Measurements from ENCODE around the gene HRK.

HRK gene

DNA sequence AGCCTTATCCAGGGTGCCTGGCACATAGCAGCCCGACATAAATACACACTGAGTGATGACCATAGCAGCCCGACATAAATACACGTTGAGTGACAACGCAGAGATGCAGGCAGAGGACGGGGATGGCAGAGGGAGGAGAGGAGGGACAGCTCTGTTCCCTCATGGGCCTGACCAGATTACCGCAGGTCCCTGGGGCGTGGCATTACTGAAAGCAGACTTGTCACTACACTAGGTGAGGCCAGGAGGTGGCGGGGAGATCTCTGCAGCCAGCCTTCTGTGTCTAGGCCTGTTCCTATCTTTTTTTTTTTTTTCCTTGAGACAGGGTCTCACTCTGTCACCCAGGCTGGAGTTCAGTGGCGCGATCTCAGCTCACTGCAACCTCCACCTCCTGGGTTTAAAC lies 69.0 kb downstream of the HRK start:
- POLR2A ChIA-PET: no interaction called here
- DNase-seq (ENCODE audit: extremely low spot score): no peak
- CTCF ChIA-PET: no interaction called here
- TF ChIP-seq ELF4 (IDR thresholded peaks at IDR 0.05) (no peak), NFRKB (IDR thresholded peaks at IDR 0.05) (no peak), SP1 (IDR thresholded peaks at IDR 0.05) (no peak), HDGF (IDR thresholded peaks at IDR 0.05; ENCODE audit: borderline replicate concordance) (no peak), FOXA1 (IDR thresholded peaks at IDR 0.05) (no peak), LEF1 (IDR thresholded peaks at IDR 0.05; ENCODE audit: borderline replicate concordance) (no peak), L3MBTL2 (conservative IDR thresholded peaks at IDR 0.05) (no peak), TARDBP (IDR thresholded peaks at IDR 0.05) (no peak), FOXK2 (IDR thresholded peaks at IDR 0.05) (no peak), FOXM1 (IDR thresholded peaks at IDR 0.05; ENCODE audit: borderline replicate concordance) (no peak), CTBP1 (IDR thresholded peaks at IDR 0.05; ENCODE audit: borderline replicate concordance) (no peak)

DNA sequence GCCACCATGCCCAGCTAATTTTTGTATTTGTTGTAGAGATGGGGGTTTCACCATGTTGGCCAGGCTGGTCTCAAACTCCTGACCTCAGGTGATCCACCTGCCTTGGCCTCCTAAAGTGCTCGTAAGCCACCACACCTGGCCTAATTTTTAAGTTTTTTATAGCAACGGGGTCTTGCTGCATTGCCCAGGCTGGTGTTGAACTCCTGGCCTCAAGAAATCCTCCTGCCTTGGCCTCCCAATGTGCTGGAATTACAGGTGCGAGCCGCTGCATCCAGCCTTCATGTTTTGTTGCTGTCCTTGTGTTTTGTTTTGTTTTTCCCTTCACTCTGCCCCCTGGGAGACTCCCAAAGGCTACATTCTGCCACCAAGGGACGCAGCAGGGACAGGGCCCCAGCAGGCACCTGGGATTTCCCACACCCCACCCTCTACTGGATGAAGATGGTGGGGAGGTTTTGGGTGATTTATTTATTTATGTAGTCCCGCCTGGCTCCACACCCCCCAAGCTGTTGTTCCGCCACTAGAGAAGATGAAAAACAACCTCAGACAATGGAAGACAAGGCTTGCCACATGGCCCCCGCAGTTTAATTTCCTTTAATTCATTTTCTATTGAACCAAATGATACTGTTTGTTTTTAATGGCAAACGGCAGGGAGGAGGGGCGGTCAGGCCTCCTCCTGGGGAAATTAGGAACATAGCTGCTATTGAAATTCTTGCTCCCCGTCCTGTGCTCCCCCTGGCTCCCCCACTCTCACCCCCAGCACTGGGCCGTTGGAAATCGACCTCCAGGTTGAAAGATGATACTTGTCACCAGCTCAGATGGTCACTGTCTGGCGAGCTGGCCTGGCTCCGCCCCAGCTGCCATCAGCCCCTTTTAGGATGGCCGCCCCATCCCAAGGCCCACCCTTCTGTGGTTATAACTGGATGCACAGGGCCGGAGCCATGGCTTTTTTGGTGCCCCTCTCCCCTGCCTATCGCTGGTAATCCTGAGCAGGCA lies 72.8 kb downstream of the HRK start:
- ChIA-PET CTCF (no interaction called here), POLR2A (no interaction called here)
- no peak for TF ChIP-seq ZNF384 (IDR thresholded peaks at IDR 0.05)
- TF ChIP-seq, protein P1, sequence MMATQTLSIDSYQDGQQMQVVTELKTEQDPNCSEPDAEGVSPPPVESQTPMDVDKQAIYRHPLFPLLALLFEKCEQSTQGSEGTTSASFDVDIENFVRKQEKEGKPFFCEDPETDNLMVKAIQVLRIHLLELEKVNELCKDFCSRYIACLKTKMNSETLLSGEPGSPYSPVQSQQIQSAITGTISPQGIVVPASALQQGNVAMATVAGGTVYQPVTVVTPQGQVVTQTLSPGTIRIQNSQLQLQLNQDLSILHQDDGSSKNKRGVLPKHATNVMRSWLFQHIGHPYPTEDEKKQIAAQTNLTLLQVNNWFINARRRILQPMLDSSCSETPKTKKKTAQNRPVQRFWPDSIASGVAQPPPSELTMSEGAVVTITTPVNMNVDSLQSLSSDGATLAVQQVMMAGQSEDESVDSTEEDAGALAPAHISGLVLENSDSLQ (IDR thresholded peaks at IDR 0.05): no peak
- no peak for TF ChIP-seq SP1 (IDR thresholded peaks at IDR 0.05)
- no peak for TF ChIP-seq BHLHE40 (IDR thresholded peaks at IDR 0.05; ENCODE audit: borderline replicate concordance)
- TF ChIP-seq SUZ12 (IDR thresholded peaks at IDR 0.05): no peak
- TF ChIP-seq LEF1 (IDR thresholded peaks at IDR 0.05; ENCODE audit: borderline replicate concordance): no peak
- DNase-seq (ENCODE audit: extremely low spot score): no peak

DNA sequence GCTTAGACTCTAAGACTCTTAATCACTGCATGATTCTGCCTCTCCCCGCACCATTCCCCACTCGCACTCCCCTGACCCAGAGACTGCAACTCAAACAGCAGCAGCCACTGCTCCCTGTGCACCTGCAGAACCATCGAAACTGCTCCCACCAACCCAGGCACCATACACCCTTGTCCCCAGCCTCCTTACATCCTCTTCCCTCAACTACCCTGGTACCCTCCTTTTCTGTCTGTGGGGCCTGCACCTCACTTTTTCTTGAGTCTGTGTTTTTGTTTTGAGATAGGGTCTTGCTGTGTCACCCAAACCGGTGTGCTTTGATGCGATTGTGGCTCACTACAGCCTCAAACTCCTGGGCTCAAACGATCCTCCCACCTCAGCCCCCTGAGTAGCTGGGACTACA lies 73.7 kb downstream of the HRK start:
- POLR2A ChIA-PET: no interaction called here
- TF ChIP-seq SP1 (IDR thresholded peaks at IDR 0.05) (no peak), ZNF384 (IDR thresholded peaks at IDR 0.05) (no peak), TARDBP (IDR thresholded peaks at IDR 0.05) (no peak), BHLHE40 (IDR thresholded peaks at IDR 0.05; ENCODE audit: borderline replicate concordance) (no peak), NFRKB (IDR thresholded peaks at IDR 0.05) (no peak), FOXM1 (IDR thresholded peaks at IDR 0.05; ENCODE audit: borderline replicate concordance) (no peak), L3MBTL2 (conservative IDR thresholded peaks at IDR 0.05) (no peak), ELF4 (IDR thresholded peaks at IDR 0.05) (no peak), CTBP1 (IDR thresholded peaks at IDR 0.05; ENCODE audit: borderline replicate concordance) (no peak), ARNT (IDR thresholded peaks at IDR 0.05) (no peak), HDGF (IDR thresholded peaks at IDR 0.05; ENCODE audit: borderline replicate concordance) (no peak), SUZ12 (IDR thresholded peaks at IDR 0.05) (no peak), LEF1 (IDR thresholded peaks at IDR 0.05; ENCODE audit: borderline replicate concordance) (no peak)
- TF ChIP-seq, protein P1 (IDR thresholded peaks at IDR 0.05): no peak

DNA sequence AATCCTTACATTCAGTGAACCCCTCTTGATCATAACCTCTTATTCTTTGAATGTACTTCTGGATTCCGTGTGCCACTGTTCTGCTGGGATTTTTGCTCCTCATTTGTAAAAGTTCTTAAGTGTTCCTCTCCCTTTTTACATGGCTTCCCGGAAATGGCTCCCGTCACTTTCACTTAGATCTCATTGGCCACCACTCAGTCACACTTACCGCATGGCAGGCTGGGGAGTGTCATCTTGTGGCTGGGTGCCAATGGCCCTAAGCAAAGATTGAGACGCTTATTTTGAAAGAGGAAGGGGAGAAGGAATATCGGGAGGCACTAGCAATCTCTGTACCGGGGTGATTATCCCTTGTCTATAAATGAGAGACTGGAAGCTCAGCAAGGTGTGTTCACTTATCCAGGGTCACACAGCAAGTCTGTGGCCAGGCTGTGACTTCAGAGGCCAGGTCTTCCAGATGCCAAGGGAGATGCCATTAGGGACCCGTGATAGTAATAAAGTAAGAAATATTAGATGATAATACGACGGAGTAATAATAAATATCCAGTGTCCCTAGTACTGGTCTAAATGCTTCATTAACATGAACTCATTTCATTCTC lies 74.3 kb downstream of the HRK start:
- ChIA-PET POLR2A (no interaction called here), CTCF (no interaction called here)
- no peak for TF ChIP-seq ZNF384 (IDR thresholded peaks at IDR 0.05)
- TF ChIP-seq, protein P1 (IDR thresholded peaks at IDR 0.05): no peak
- TF ChIP-seq CTBP1 (IDR thresholded peaks at IDR 0.05; ENCODE audit: borderline replicate concordance): no peak
- TF ChIP-seq FOXM1 (IDR thresholded peaks at IDR 0.05; ENCODE audit: borderline replicate concordance): no peak
- TF ChIP-seq NFRKB (IDR thresholded peaks at IDR 0.05): no peak
- TF ChIP-seq FOXK2 (IDR thresholded peaks at IDR 0.05): no peak
- no peak for TF ChIP-seq L3MBTL2 (conservative IDR thresholded peaks at IDR 0.05)
- no peak for TF ChIP-seq HDGF (IDR thresholded peaks at IDR 0.05; ENCODE audit: borderline replicate concordance)
- TF ChIP-seq SP1 (IDR thresholded peaks at IDR 0.05): no peak
- DNase-seq (ENCODE audit: extremely low spot score): no peak

More for the DNA sequence above, 73.7 kb downstream of the HRK start:
- CTCF ChIA-PET: no interaction called here
- no peak for DNase-seq (ENCODE audit: extremely low spot score)
